Motor neuron (in vitro differentiated cells): ENCODE data around the gene KIF26A. TPM values are rescaled to one million over a fixed set of nuclear protein-coding genes. Genes with fewer than 3 reads are reported as not detected.
A peak's percentile ranks its signal among the peaks of the same experiment; 100 is the strongest.
"Not testable (repeated sequence)": the region's sequence is repeated elsewhere in the genome, so short reads cannot be mapped to it uniquely, and the experiment has no call there.

Source experiments
- ATAC-seq, 8 experiments: fragments of 200-7000 bp; cut with Tn5 transposase; replicated peaks in 6 of 8; 2 replicates each; pipeline ENCODE4 v1.8.0; 2021; ENCODE audit warnings: mild to moderate bottlenecking in 8 of 8, moderate library complexity in 8 of 8
- H3K27ac ChIP-seq, 2 donors: fragments of 250-450 bp; sonication (Bioruptor Pico); 2 replicates each; pipeline ENCODE4 v1.9.0; 2021; ENCODE audit warnings: antibody characterized with exemption in 2 of 2, mild to moderate bottlenecking in 2 of 2, moderate library complexity in 1 of 2
- H3K4me1 ChIP-seq, 2 donors: fragments of 250-450 bp; sonication (Bioruptor Pico); replicated peaks in 1 of 2; 2 replicates each; pipeline ENCODE4 v1.6.1; 2021; ENCODE audit warnings: antibody characterized with exemption in 2 of 2, mild to moderate bottlenecking in 2 of 2, moderate library complexity in 1 of 2
- H3K4me3 ChIP-seq, 5 donors: fragments of 250-450 bp; sonication (Bioruptor Pico); 2 replicates each; pipeline ENCODE4 v1.9.0; 2021; ENCODE audit warnings: antibody characterized with exemption in 5 of 5, mild to moderate bottlenecking in 5 of 5, moderate library complexity in 4 of 5
- WGBS, 10 experiments: fragments of 450-650 bp; shearing (Covaris generic); methylation state at CpG; one replicate each; pipeline ENCODE4 v1.0.0; 2022; 5-methylcytosine and 5-hydroxymethylcytosine counted together
- in situ Hi-C, 9 experiments: fragments of 400-800 bp; cut with MboI; loops; one replicate each; pipeline ENCODE4 v1.15.0; 2021; ENCODE audit warnings: low sequenced_read_pairs in 9 of 9, low pct_unique_long_range_greater_than_20kb in 2 of 9; ENCODE audit not compliant: unreplicated experiment in 9 of 9
- total RNA-seq, 8 experiments: library from RNA; unstranded; fragments of 300-600 nt; gene quantifications; 2 replicates each; pipeline versions ENCODE4 v1.2.3 to v1.2.4, GENCODE V29; 2022

Gene KIF26A
- total RNA-seq, 8 experiments from 2014 or later: 0.20 to 14.2 (median 8.2) TPM

DNA sequence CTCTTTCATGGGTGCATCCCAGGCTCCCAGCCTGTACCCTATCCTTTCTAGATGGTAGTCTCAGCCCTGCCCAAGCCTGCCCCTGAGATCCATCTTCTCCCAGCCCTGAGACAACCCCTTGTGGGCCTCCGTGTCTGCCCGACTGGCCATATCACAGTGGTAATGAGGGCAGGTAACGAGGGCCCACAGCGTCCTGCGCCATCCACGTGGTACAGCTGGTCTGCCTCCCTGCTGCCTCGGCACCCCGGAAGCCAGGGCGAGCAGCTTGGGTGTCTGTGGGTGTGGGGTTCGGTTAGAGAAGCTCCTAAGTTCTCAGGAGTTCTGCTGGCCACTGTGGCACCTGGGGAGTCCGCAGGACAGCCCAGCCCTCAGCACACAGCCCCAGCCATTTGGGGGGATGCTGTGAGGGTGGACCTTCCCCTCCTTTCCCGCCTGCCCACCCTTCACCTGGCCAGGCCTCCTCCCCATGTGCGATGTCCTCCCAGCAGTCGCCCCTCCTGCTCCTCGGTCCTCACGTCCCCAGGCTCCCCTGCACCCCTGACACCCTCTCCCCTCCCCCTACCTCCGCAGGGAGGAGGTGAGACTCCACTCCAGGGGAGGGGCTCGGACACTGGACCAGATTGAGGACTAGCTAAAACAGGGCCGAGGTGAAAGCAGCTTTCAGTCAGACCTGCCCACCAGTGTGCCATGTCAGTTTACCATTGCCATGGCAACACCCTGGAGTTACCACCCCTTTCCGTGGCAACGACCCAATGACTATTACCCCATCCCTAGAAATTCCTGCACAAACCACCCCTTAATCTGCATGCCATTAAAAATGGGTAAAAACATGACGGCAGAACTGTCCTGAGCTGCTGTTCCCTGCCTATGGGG lies 69.0 kb downstream of the KIF26A start:
- Histone ChIP-seq H3K4me3 (no peak overlapping the region), H3K4me1 (peaks cover 51 to 56% of the 10 kb centered on the region in 2 donors), H3K27ac (peak overlapping the region in 1 of 2 donors; percentile 72)
- ATAC-seq: peak in 4 of 8 experiments; percentile 0 to 83 (median 28)
- in situ Hi-C loops: no loop called here
- WGBS, 10 experiments: 45 to 60% (median 55%) methylated on average over 1 to 4 of the region's 22 CpGs; no CpG with 5 or more reads in 5 of the 10 experiments

DNA sequence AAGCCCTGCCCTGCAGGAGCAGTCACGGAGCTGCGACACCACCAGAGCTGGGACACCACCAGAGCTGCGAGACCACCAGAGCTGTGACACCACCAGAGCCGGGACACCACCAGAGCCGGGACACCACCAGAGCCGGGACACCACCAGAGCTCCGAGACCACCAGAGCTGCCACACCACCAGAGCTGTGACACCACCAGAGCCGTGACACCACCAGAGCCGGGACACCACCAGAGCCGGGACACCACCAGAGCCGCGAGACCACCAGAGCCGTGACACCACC lies 69.6 kb downstream of the KIF26A start:
- 20% methylated on average over 1 of the region's 13 CpGs; no CpG with 5 or more reads in 9 of the 10 experiments for WGBS, 10 experiments
- in situ Hi-C loops, ATAC-seq, H3K4me3 ChIP-seq, H3K27ac ChIP-seq: not testable (repeated sequence)
- peaks cover 46 to 50% of the 10 kb centered on the region in 2 donors for H3K4me1 ChIP-seq

DNA sequence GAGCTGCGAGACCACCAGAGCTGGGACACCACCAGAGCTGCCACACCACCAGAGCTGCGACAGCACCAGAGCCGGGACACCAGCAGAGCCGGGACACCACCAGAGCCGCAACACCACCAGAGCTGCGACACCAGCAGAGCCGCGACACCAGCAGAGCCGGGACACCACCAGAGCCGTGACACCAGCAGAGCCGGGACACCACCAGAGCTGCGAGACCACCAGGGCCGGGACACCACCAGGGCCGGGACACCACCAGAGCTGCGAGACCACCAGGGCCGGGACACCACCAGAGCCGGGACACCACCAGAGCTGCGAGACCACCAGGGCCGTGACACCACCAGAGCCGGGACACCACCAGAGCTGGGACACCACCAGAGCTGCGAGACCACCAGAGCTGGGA lies 69.9 kb downstream of the KIF26A start:
- H3K4me3 ChIP-seq, ATAC-seq, H3K27ac ChIP-seq, in situ Hi-C loops: not testable (repeated sequence)
- WGBS, 10 experiments: 80 to 100% methylated on average over 1 to 2 of the region's 21 CpGs; no CpG with 5 or more reads in 8 of the 10 experiments
- peaks cover 44 to 46% of the 10 kb centered on the region in 2 donors for H3K4me1 ChIP-seq

DNA sequence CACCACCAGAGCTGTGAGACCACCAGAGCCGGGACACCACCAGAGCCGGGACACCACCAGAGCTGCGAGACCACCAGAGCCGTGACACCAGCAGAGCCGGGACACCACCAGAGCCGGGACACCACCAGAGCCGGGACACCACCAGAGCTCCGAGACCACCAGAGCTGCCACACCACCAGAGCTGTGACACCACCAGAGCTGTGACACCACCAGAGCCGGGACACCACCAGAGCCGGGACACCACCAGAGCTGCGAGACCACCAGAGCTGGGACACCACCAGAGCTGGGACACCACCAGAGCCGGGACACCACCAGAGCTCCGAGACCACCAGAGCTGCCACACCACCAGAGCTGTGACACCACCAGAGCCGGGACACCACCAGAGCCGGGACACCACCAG lies 70.7 kb downstream of the KIF26A start:
- H3K4me3 ChIP-seq, H3K27ac ChIP-seq, ATAC-seq, in situ Hi-C loops: not testable (repeated sequence)
- H3K4me1 ChIP-seq: peaks cover 44 to 46% of the 10 kb centered on the region in 2 donors
- WGBS, 10 experiments: 60% methylated on average over 1 of the region's 15 CpGs; no CpG with 5 or more reads in 9 of the 10 experiments

DNA sequence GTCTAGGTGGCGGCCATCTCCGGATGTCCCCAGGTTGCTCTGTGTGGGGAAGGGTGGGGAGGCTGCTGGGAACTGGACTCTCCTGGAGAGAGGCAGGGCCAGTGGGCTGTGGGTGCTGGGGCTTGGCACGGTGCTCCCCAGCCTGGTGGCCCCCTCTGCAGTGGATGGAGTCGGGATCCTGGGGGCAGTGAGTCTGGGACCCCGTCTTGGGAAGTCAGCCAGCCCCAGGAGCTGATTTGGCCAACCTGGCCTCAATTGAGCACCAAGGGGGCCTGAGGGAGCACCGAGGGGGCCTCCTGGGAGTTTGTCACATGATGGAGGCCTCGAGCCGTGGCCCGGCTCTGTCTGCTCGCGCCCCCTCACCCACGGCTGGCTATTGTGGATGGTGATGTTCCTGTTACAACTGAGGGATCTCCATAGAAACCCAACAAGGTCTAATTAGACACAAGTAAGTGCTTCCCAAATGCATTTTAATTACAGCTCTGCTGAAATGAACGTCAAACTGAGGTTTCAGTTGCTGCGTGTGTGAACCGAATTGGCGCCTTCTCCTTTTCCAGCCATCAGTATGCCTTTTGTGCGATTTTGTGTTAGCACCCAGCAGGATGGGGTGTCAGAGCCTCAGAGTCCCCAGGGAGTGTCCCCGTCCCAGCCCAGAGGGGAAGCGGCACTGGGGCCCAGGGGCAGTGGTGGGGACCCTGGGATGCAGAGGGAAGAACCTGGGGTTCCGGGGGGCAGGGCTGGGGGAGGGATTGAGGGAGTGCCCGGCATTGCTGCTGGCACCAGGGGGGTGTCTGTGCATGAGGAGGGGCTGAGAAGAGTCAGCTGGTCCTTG lies 71.8 kb downstream of the KIF26A start:
- WGBS, 10 experiments: 20 to 60% (median 52%) methylated on average over 1 to 12 of the region's 21 CpGs; no CpG with 5 or more reads in 6 of the 10 experiments
- no peak for ATAC-seq
- in situ Hi-C loops: no loop called here
- Histone ChIP-seq H3K4me3 (no peak overlapping the region), H3K27ac (peak overlapping the region; percentile 16 to 39), H3K4me1 (peaks cover 44 to 46% of the 10 kb centered on the region in 2 donors)

DNA sequence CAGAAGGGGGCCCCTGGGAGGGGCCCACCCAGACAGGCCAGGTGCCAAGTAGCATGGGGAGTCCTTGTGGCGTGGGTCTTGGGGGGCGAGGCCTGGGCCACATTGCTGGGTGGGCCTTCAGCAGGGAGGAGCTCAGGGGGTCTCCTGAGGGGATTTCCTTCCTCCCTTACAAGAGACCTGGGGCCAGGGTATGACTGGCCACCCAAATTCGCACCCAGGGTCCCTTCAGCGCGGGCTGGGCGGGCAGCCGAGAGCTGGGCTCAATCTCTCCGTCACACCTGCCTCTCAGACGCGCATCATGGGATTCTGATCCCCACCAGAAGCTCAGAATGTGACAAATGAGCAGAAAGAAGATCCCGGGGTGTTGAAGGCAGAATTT lies 72.4 kb downstream of the KIF26A start:
- in situ Hi-C loops: no loop called here
- 0 to 80% (median 70%) methylated on average over 1 to 2 of the region's 11 CpGs; no CpG with 5 or more reads in 7 of the 10 experiments for WGBS, 10 experiments
- no peak for ATAC-seq

DNA sequence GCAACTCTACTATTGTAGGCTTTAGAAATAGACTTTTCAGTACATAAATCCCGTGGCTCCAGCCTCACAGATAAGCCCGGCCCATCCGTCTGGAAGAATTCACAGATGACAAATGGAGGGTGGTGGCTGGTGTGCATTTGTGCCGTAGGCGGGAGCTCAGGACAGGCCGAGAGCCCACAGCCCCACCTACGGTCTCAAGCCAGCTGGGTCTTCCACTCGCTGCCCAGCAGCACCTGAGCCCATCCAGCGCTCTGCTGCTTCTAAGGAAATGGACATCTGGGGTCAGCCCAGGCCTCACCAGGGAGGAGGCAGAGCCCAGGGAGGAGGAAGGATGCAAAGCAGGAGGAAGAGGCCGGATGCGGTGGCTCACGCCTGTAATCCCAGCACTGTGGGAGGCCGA lies 72.8 kb downstream of the KIF26A start:
- in situ Hi-C loops: no loop called here
- ATAC-seq: peak in 6 of 8 experiments; percentile 6 to 57 (median 40)
- WGBS, 10 experiments: 33 to 90% (median 49%) methylated on average over 1 to 9 of the region's 13 CpGs; no CpG with 5 or more reads in 4 of the 10 experiments

More for the DNA sequence above, 72.4 kb downstream of the KIF26A start:
- peaks cover 38 to 42% of the 10 kb centered on the region in 2 donors for H3K4me1 ChIP-seq
- no peak overlapping the region for H3K4me3 ChIP-seq
- peak overlapping the region; percentile 16 to 39 for H3K27ac ChIP-seq

DNA sequence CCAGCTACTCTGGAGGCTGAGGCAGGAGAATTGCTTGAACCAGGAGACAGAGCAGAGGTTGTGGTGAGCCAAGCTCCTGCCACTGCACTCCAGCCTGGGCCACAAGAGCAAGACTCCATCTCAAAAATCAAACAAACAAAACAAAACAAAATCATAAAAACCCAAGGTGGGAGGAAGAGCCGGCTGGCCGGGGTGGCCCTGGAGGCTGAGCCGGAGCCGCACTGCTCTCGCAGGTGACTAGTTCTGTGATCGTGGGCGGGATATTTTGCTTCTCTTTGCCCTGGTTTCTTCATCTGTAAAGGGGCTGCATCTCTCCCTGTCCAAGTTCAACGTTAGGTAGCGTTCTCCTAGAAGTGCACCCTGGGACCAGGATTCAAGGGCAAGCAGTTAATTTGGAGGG lies 73.4 kb downstream of the KIF26A start:
- Histone ChIP-seq H3K4me1 (peaks cover 33 to 42% of the 10 kb centered on the region in 2 donors), H3K4me3 (no peak overlapping the region), H3K27ac (peak overlapping the region in 1 of 2 donors; percentile 50)
- no peak for ATAC-seq
- WGBS, 10 experiments: 0 to 100% (median 88%) methylated on average over 1 to 7 of the region's 9 CpGs; no CpG with 5 or more reads in 2 of the 10 experiments
- in situ Hi-C loops: no loop called here

More for the DNA sequence above, 72.8 kb downstream of the KIF26A start:
- Histone ChIP-seq H3K4me3 (no peak overlapping the region), H3K27ac (peak overlapping the region in 1 of 2 donors; percentile 50), H3K4me1 (peaks cover 35 to 43% of the 10 kb centered on the region in 2 donors)

DNA sequence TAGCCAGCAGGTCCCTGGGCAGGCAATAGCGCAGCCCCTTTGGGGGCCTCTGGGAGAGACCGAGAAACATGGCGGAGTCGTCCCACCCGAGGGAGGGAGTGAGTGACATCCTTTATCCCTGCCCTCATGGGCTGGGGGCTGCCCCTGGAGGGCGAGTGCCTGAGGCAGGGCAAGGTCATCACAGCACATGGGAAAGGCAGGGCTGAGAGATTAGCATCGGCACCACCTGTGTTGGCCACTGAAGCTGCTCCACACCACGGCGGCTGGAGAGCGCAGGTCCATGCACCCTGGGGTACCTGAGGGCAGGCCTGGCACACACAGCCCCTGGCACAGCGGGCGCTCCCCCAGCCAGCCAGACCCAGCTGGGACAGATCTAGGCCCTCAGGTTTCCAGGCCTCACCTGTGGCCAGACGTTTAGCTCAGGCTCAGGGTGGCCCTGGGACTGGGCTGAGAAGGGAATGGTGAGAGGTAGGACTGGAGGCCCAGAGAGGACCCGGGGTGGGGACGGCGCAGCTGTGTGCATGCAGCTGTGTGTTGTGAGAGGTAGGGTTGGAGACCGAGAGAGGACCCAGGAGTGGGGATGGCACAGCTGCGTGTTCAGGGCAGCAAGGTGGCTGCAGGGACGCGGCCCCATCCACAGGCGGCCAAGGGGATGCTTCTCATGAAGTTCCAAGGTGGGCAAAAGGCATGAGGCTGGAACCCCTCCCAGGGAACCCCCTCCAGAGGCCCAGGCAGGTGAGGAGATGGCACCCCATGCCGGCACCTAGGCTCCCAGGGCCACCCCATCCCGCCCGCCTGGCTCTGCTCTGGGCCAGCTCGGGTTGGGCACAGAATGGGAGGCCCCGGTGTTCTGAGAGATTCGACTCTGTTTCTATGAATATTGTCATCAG lies 74.1 kb downstream of the KIF26A start:
- no peak overlapping the region for H3K4me3 ChIP-seq
- in situ Hi-C loops: no loop called here
- 74 to 100% (median 90%) methylated on average over 3 to 9 of the region's 27 CpGs; no CpG with 5 or more reads in 5 of the 10 experiments for WGBS, 10 experiments
- H3K4me1 ChIP-seq: peaks cover 26 to 35% of the 10 kb centered on the region in 2 donors
- no peak overlapping the region for H3K27ac ChIP-seq
- ATAC-seq: no peak

DNA sequence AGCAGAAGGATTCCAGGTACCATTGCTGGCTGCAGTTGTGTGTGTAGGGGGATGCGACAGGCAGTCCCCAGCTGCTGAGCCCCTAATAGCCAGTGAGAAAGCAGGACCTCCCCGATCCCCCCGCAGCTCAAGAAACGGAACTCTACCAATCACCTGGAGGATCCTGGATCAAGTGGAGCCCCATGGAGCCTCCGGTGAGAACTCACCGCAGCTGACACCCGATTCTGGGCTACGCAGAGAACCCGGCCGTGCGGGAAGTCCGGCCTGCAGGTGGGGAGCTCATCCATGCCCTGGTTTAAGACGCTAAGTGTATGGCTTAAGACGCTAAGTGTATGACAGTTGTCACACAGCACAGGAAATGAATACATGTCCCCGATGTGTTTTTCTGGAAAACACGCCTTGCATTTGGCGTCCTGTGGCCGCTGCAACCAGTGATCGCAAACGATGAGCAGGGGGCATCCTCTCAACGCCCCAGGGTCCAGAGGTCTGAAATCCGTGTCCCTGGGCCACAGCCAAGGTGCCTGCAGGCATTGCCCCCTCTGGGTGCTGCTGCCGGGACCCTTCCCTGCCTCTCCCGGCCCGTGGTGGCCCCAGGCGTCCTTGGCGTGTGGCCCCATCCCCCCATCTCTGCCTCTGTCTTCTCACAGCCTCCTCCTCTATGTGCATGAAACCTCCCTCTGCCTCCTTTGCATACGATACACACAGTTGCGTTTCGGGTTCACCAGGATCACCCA lies 75.1 kb downstream of the KIF26A start:
- ATAC-seq: no peak
- 42 to 100% (median 80%) methylated on average over 1 to 19 of the region's 30 CpGs; no CpG with 5 or more reads in 3 of the 10 experiments for WGBS, 10 experiments
- no peak overlapping the region for H3K4me3 ChIP-seq
- no peak overlapping the region for H3K27ac ChIP-seq
- in situ Hi-C loops: no loop called here
- peaks cover 31 to 36% of the 10 kb centered on the region in 2 donors for H3K4me1 ChIP-seq

DNA sequence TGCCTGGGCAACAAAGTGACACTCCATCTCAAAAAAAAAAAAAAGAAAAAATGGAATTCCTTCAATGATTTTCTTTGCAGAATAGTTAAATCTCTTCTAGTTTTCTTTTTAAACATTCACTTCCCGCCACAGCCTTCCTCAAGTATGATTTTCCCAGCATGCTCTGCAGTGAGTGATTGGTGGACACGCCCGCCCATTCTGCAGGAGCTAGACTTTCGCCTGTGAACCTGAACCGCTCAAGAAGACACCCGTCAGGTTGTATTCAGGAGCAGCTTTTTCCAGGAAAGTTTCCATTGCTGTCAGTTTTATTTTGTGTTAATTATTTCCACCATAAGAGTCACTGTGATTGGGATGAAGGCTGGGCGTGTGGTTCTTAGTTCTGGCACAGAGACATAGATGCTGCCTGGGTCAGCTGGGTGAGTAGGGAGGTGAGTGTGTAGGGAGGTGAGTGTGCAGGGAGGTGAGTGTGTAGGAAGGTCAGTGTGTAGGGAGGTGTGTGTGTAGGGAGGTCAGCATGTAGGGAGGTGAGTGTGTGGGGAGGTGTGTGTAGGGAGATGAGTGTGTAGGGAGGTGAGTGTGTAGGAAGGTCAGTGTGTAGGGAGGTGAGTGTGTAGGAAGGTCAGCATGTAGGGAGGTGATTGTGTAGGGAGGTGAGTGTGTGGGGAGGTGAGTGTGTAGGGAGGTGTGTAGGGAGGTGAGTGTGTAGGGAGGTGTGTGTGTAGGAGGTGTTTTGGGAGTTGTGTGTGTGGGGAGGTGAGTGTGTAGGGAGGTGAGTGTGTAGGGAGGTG lies 76.2 kb downstream of the KIF26A start:
- H3K4me1 ChIP-seq: peaks cover 42 to 47% of the 10 kb centered on the region in 2 donors
- ATAC-seq: no peak
- 9 to 95% (median 60%) methylated on average over 3 to 7 of the region's 7 CpGs; no CpG with 5 or more reads in 4 of the 10 experiments for WGBS, 10 experiments
- in situ Hi-C loops: no loop called here
- no peak overlapping the region for H3K27ac ChIP-seq
- no peak overlapping the region for H3K4me3 ChIP-seq
